HG02840 (cell line): ENCODE results near the gene PEX19.
A peak's percentile ranks its signal among the peaks of the same experiment; 100 is the strongest.

Experiments used
- ATAC-seq: cut with Tn5 transposase; IDR thresholded peaks from one replicate; pipeline ENCODE4 v1.9.1; 2021; ENCODE audit warnings: mild to moderate bottlenecking, moderate library complexity, moderate number of reproducible peaks; ENCODE audit not compliant: unreplicated experiment, low FRiP score

PEX19 gene

DNA sequence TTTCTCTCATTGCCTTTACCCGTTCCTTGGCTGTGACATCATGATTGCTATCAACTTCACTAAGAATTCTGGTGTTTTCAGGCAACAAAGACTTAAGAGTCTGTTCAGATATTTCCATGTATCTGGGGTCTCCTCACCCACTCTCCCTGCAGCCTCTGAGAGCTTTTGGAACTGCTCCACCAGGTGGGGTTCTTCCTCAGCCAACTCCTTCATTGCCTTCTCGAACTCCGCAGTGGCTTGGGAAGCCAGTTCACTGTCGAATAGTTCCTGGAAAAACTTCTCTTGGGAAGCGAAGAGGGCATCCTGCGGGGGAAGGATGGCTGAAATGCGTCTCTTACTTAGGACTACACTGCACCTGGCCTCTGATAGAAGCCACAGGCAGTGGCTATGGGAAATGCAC is 2.1 kb downstream of the PEX19 start:
- no peak for ATAC-seq

- ATAC-seq, result no peak
Measured at GRCh38 chr1:160277987-160278386, 6.9 kb downstream of the PEX19 start.

DNA sequence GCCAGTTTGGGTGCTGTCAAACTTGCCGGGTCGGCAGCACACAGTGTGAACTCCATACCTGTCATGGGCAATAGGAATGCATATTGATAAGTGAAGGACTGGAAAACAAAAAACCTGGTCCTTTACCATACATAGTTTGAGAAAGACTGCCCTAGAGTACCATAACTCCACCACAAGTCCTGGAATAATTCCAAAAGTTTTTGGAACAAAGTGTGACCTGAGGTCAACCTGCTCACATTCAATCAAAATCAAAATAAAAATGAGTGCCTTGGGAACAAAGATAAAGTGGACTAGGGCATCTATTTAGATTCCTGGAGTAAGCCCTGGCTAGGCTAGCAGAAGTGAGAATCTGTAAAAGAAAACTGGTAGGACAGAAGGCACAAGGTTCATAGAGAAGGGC is 7.6 kb downstream of the PEX19 start:
- ATAC-seq, result no peak

GRCh38 chr1:160271025-160271424 is 13.9 kb downstream of the PEX19 start:
- no peak for ATAC-seq

DNA sequence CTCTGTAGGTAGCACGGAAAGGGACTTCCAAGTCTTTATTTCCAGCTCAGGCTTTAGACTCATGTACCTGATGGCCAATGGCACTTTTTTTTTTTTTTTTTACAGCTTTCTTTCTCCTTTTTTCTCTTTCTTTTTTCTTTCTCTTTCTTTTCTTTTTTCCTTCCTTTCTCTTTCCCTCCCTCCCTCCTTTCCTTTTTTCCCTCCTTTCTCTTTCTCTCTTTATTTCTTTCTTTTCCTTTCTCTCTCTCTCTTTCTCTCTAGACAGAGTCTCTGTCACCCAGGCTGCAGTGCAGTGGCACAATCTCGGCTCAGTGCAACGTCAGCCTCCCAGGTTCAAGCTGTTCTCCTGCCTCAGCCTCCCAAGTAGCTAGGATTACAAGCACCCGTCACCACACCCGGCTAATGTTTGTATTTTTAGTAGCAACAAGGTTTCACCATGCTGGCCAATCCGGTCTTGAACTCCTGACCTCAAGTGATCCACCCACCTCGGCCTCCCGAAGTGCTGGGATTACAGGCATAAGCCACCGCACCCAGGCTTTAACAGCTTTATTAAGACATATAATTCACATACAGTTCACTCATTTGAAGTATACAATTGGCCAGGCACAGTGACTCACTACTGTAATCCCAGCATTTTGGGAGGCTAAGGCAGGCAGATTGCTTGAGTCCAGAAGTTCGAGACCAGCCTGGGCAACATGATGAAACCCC is 17.5 kb downstream of the PEX19 start:
- ATAC-seq, result no peak

DNA sequence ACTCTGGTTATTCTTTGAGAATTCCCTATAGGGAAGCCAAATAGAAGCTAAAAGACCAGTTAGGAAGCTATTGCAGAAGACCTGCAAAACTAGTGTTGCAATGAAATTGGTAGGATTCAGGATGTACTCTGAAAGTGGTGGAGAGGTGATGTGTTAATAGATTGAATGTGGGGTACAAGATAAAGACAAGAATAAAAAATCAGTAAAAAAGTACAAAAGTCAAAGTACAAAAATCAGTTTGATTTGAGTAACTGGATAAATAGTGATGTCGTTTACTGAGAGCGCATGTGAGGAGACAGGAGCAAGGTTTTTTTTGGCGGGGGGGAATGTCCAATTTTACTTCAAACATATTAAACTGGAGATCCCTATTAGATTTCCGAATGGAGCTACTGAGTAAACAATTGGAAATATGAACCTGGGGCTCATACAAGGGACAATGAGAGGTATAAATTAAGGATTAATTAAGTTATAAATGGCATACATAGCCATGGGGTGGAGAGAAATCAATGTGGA is 20.1 kb downstream of the PEX19 start:
- ATAC-seq, result no peak

- ATAC-seq, result peak; percentile 85
Measured at GRCh38 chr1:160261893-160262794, 22.8 kb downstream of the PEX19 start, which contains the start of gene DCAF8. TSS of gene DCAF8 (minus strand) at chr1:160262549. CDS start at chr1:160244008, 18,541 bp downstream.

GRCh38 chr1:160261556-160261892 is 23.4 kb downstream of the PEX19 start:
- ATAC-seq, result no peak

DNA sequence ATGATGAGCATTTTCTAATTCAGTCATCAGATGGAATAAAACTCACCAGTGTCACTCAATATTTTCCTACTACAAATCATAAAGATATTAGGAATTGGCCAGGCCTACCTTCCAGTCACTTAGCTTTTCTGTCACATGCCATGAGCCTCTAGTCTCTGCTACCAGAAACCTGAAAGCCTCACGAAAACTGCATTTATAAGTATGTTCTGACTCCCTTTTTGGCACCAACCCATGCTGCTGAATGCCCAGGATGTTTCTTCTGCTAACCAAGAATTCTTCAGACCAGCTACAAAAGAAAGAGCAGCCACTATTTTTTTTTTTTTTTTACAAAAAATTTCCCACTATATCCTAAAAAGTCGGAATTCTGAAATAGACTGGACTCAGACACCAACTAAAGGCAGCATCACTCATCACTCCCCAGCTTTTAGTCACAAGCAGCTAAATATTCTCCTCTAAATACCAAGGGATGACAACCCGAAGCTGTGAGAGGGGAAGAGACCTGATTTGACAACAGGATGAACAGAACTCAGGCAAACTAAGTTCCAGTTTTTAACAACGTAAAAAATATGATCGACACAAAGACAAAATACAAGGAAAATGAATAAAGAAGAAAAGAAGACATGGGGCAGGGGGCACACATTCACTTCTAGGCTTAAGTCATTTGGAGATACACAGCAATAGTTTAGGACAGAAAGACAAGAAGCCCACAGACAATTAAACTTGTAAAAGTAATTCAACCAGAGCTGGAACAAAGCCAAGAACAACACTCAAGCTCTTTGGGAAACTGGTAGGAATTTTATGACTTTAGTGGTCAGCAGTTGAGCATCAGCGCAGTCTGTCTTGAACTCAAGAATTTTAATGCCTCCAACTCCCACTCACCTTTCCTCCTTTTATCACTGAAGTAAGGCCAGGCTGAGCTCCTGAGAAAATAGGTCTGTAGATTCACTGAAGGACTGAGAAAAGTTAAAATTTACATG is 24.2 kb downstream of the PEX19 start:
- ATAC-seq, result no peak

GRCh38 chr1:160258177-160258798 is 26.6 kb downstream of the PEX19 start:
- ATAC-seq, result no peak

DNA sequence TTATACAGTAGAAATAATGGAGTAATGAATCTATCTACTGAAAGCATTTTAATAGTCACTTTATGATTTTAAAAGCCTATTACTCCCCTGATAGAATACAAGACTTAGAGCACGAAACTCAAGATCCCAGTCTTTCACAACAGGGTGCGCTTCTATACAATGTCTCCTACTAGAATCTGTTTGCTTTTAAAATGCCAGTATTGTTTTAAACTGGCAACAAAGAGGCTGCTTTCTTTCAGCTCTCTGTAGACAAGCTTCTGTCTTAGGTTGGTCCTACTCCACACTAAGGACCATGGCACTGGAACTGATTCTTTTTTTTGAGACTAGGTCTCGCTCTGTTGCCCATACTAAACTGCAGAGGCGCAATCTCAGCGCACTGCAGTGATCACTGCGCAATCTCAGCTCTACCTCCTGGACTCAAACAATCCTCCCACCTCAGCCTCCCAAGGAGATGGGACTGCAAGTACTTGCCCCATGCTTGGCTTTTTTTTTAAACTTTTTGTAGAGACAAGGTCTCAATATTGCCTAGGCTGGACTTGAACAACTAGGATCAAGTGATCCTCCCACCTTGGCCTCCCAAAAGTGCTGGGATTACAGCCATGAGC is 27.4 kb downstream of the PEX19 start:
- no peak for ATAC-seq

DNA sequence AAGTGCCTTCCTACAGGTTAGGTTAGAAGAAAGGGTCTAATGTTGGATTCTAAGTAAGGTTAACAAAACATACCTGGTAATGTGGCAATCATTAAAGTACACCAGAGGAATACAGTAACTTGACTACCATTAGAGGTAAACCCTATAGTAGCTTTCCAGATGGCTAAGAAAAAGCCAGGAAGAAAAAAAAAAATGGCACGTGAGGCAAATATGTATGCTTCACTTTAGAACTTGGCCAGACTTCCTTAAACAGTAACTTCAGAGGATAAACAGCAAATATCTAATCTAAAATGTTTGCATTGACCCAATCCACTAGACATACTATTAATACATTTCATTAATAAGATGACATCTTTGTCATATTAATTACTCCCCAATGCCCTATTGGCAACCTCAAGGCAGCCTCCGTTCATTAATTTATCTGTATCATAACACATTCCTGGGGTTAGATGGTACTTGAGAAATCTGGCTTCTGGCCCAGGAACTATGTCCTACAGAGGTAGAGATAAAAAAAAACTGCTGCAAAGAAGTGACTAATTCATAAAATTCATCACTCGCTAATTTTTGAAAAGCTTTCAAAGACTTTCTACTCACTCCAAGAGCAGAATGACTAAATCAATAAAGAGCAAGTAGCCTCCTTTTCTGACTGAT is 28.4 kb downstream of the PEX19 start:
- no peak for ATAC-seq

- ATAC-seq, result no peak
Measured at GRCh38 chr1:160255781-160256300, 29.1 kb downstream of the PEX19 start.

DNA sequence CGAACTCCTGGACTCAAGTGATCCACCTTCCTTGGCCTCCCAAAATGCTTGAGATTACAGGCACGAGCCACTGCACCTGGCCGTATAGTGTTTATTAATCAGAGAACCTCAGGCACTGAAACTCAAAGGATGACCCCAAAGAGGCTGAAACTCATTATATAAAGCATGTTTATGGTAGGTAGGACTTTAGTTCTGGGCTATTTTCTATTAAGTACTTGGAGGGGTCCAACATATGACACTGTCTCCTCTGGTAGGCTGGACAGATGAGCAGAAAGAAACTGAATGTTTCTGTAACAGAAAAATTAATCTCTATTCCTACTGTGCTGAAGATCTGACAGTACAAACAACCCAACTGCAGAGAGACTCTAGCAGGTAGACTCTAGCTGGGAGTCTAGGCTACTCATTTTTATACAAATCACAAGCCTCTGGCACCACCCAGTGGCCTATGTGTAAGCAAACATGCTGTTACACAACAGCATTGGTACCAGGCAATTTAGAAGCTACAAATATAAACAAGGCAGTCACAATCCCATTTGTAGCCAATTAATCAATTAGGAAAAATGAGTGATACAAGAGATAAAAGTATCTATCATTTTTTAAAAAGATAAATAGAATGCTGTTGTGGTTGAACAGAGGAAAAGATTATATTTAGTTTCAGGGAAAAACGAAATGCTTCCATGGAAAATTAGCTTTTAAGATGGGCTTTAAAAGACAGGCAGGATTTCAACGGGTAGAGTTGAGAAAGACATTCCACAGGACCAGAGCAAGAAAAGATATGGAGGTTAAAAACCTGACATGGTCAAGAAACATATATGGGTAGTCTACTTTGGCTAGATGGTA is 33.0 kb downstream of the PEX19 start:
- no peak for ATAC-seq

- no peak for ATAC-seq
Measured at GRCh38 chr1:160251011-160251410, 33.9 kb downstream of the PEX19 start.

DNA sequence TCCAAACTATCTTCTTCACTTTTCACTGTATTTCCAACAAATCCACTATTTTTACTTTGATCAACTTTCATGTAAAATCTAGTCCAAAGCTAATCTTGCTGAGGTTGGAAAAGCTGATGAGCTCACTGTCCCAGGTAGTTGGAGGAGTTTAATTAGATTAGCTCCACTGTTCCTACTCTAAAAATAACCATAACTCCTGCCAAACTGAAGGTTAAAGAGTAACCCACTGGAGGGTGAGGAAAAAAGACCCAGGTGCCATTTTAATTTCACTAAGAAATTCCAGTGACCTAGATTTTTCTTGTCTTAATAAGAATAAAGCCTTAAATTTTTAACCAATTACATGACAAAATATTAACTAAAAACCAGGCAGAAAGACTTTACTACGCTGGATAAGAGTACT is 37.9 kb downstream of the PEX19 start:
- ATAC-seq, result no peak

DNA sequence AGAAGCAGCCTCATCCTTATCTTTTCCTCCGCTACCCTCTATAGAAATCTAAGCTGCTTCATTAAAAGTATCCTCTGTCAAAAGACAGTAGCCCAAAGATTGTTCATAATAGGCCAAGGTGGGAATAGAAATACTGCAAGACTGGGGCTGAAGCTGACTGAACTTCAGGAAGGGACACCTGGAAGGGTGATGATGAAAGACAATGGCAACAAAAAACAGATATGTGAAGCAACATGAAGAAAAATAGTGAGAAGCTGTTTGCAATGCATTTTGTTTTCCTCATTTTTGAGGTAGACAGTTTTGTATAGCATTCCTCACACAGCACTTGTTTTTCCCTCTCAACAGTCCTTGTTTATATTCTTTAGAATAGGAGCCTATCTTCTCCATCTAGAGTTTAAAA is 39.5 kb downstream of the PEX19 start:
- ATAC-seq, result no peak

- no peak for ATAC-seq
Measured at GRCh38 chr1:160244209-160244608, 40.7 kb downstream of the PEX19 start.
